HepG2 (cell line): Measurements from ENCODE around the gene QKI. TPM values are rescaled to one million over a fixed set of nuclear protein-coding genes. Genes with fewer than 3 reads are reported as not detected.

ENCODE experiments used
- AGO2 ChIP-seq: fragments of 200-400 bp; formaldehyde crosslinking; optimal IDR thresholded peaks from 2 replicates; pipeline ENCODE3; 2017; ENCODE audit warnings: mild to moderate bottlenecking, low read depth, low read length, moderate library complexity
- CCDC6 ChIP-seq: sonication (generic); formaldehyde crosslinking; IDR thresholded peaks from 2 replicates; pipeline ENCODE4 v1.8.1; 2022; ENCODE audit warnings: mild to moderate bottlenecking, missing genetic modification reagents, moderate library complexity
- FLYWCH1 ChIP-seq: sonication (generic); formaldehyde crosslinking; IDR thresholded peaks from 2 replicates; pipeline ENCODE4 v1.8.1; 2023; ENCODE audit warnings: mild to moderate bottlenecking, missing genetic modification reagents
- MYNN ChIP-seq: sonication (generic); formaldehyde crosslinking; IDR thresholded peaks from 2 replicates; pipeline ENCODE4 v1.4.0; 2020; ENCODE audit warnings: mild to moderate bottlenecking, low read depth, missing genetic modification reagents
- NFYB ChIP-seq: sonication (generic); formaldehyde crosslinking; IDR thresholded peaks from 2 replicates; pipeline ENCODE4 v1.4.0; 2020; ENCODE audit warnings: missing genetic modification reagents
- PBX3 ChIP-seq: sonication (generic); formaldehyde crosslinking; IDR thresholded peaks from 2 replicates; pipeline ENCODE4 v1.8.1; 2023; ENCODE audit warnings: missing genetic modification reagents, inconsistent platforms, borderline replicate concordance
- PHF21A ChIP-seq: sonication (generic); formaldehyde crosslinking; IDR thresholded peaks from 2 replicates; pipeline ENCODE4 v1.5.0; 2020; ENCODE audit warnings: mild to moderate bottlenecking, missing genetic modification reagents
- PITX1 ChIP-seq: sonication (generic); formaldehyde crosslinking; IDR thresholded peaks from 2 replicates; pipeline ENCODE4 v1.5.1; 2020; ENCODE audit warnings: mild to moderate bottlenecking, missing genetic modification reagents
- POLR2AphosphoS5 ChIP-seq: IDR thresholded peaks from 2 replicates; pipeline ENCODE4 v1.6.1; 2012; ENCODE audit warnings: low read depth, low read length
- RBFOX2 ChIP-seq: fragments of 200-400 bp; formaldehyde crosslinking; IDR thresholded peaks from 2 replicates; pipeline ENCODE4 v1.6.1; 2017; ENCODE audit warnings: low read depth, mild to moderate bottlenecking, low read length
- RNF219 ChIP-seq: sonication (generic); formaldehyde crosslinking; IDR thresholded peaks from 2 replicates; pipeline ENCODE4 v1.5.0; 2020; ENCODE audit warnings: mild to moderate bottlenecking, missing genetic modification reagents
- SAP130 ChIP-seq: IDR thresholded peaks from 2 replicates; pipeline ENCODE4 v1.6.1; 2016; ENCODE audit warnings: low read depth
- SIX4 ChIP-seq: sonication (generic); formaldehyde crosslinking; IDR thresholded peaks from 2 replicates; pipeline ENCODE4 v1.4.0; 2020; ENCODE audit warnings: missing genetic modification reagents
- TBX2 ChIP-seq: sonication (generic); formaldehyde crosslinking; IDR thresholded peaks from 2 replicates; pipeline ENCODE4 v1.5.0; 2020; ENCODE audit warnings: missing genetic modification reagents, mild to moderate bottlenecking, borderline replicate concordance
- ZFY ChIP-seq: sonication (generic); formaldehyde crosslinking; IDR thresholded peaks from 2 replicates; pipeline ENCODE4 v1.4.0; 2020; ENCODE audit warnings: missing genetic modification reagents
- ZGPAT ChIP-seq: IDR thresholded peaks from 2 replicates; pipeline ENCODE4 v1.6.1; 2016; ENCODE audit warnings: mild to moderate bottlenecking
- ZNF138 ChIP-seq: sonication (generic); formaldehyde crosslinking; IDR thresholded peaks from 2 replicates; pipeline ENCODE4 v1.5.0; 2020; ENCODE audit warnings: mild to moderate bottlenecking, low read depth, missing genetic modification reagents
- ZNF274 ChIP-seq: sonication (generic); formaldehyde crosslinking; IDR thresholded peaks from 2 replicates; pipeline ENCODE4 v1.5.1; 2020; ENCODE audit warnings: mild to moderate bottlenecking, missing genetic modification reagents
- ZNF367 ChIP-seq: sonication (generic); formaldehyde crosslinking; IDR thresholded peaks from 2 replicates; pipeline ENCODE4 v1.4.0; 2020; ENCODE audit warnings: missing genetic modification reagents, borderline replicate concordance
- ZNF598 ChIP-seq: sonication (generic); formaldehyde crosslinking; IDR thresholded peaks from 2 replicates; pipeline ENCODE4 v1.5.1; 2020; ENCODE audit warnings: mild to moderate bottlenecking, missing genetic modification reagents, borderline replicate concordance
- polyA plus RNA-seq, 8 experiments: library from polyadenylated mRNA; depleted of rRNA in 3 of 8; stranded (reverse) in 7 of 8; unstranded in 1 of 8; fragments of >200 nt; fragmentation: Illumina TruSeq in 4 of 8; extraction: Trizol in 4 of 8; gene quantifications; 2 replicates each; pipeline versions ENCODE4 v1.2.1 to v1.2.3, GENCODE V29; 2011 to 2016; ENCODE audit warnings: low read depth in 4 of 8, missing spikeins in 1 of 8, mixed read lengths in 1 of 8; ENCODE audit not compliant: insufficient read depth in 1 of 8
- total RNA-seq, 5 experiments: library from RNA; depleted of rRNA; stranded (reverse); fragments of >200 nt; fragmentation: Illumina TruSeq; extraction: Trizol; gene quantifications; 2 replicates each; pipeline ENCODE4 v1.2.3, GENCODE V29; 2016; ENCODE audit warnings: low read depth in 1 of 5
- TF ChIP-seq, protein P1 (sequence below): sonication (generic); formaldehyde crosslinking; IDR thresholded peaks from 2 replicates; pipeline ENCODE4 v1.5.0; 2020; ENCODE audit warnings: missing genetic modification reagents
- TF ChIP-seq, protein P2 (sequence below): sonication (generic); formaldehyde crosslinking; IDR thresholded peaks from 2 replicates; pipeline ENCODE4 v1.5.0; 2020; ENCODE audit warnings: missing genetic modification reagents

The QKI gene
- total and polyA plus RNA-seq, 2 of the 13 experiments (the other 11 are each of a cell fraction or from before 2014, with no cell fraction given), result 136 to 137 TPM

- TF ChIP-seq, protein P1, sequence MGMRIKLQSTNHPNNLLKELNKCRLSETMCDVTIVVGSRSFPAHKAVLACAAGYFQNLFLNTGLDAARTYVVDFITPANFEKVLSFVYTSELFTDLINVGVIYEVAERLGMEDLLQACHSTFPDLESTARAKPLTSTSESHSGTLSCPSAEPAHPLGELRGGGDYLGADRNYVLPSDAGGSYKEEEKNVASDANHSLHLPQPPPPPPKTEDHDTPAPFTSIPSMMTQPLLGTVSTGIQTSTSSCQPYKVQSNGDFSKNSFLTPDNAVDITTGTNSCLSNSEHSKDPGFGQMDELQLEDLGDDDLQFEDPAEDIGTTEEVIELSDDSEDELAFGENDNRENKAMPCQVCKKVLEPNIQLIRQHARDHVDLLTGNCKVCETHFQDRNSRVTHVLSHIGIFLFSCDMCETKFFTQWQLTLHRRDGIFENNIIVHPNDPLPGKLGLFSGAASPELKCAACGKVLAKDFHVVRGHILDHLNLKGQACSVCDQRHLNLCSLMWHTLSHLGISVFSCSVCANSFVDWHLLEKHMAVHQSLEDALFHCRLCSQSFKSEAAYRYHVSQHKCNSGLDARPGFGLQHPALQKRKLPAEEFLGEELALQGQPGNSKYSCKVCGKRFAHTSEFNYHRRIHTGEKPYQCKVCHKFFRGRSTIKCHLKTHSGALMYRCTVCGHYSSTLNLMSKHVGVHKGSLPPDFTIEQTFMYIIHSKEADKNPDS (CRISPR knock-in tag), result no peak
- TF ChIP-seq MYNN (CRISPR knock-in tag) (0 out of 2 replicates have a peak, but pooled peaks have one; percentile 16), ZNF274 (peak; percentile 84; the same call in 1 of the 2 replicates), PHF21A (CRISPR knock-in tag) (peak; percentile 81), FLYWCH1 (CRISPR knock-in tag) (no peak), NFYB (CRISPR knock-in tag) (no peak), AGO2 (peak; percentile 100), ZGPAT (peak; percentile 84), CCDC6 (CRISPR knock-in tag) (0 out of 2 replicates have a peak, but pooled peaks have one; percentile 62), SAP130 (peak; percentile 57), RNF219 (CRISPR knock-in tag) (peak; percentile 11; the same call in 1 of the 2 replicates), ZNF598 (CRISPR knock-in tag) (peak; percentile 82; the same call in 1 of the 2 replicates), TBX2 (CRISPR knock-in tag) (peak; percentile 83), PBX3 (CRISPR knock-in tag) (peak; percentile 17; the same call in 1 of the 2 replicates), RBFOX2 (peak; percentile 97), ZNF367 (no peak), PITX1 (CRISPR knock-in tag) (peak; percentile 50; the same call in 1 of the 2 replicates), ZNF138 (CRISPR knock-in tag) (no peak), ZFY (CRISPR knock-in tag) (peak; percentile 90), POLR2AphosphoS5 (peak; percentile 77), SIX4 (CRISPR knock-in tag) (no peak)
- TF ChIP-seq, protein P2, sequence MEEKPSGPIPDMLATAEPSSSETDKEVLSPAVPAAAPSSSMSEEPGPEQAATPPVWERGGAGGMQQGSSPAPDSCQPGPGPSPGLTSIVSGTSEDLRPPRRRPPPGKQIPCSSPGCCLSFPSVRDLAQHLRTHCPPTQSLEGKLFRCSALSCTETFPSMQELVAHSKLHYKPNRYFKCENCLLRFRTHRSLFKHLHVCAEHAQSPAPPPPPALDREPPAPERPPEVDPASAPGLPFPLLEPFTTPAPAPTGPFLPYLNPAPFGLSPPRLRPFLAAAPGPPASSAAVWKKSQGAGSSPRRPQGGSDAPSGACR (CRISPR knock-in tag), result no peak; the same call in 1 of the 2 replicates
Measured at GRCh38 chr6:163413345-163414116, 987 bp upstream of the QKI start (continued).
